ENCODE results near the gene SCLY. TPM values are rescaled to one million over a fixed set of nuclear protein-coding genes. Genes with fewer than 3 reads are reported as not detected.

The SCLY gene
- total RNA-seq, 1 experiment from 2014 or later = 28.7 TPM

- ATAC-seq (no peak; the same call in 1 of the 2 replicates), DNase-seq (ENCODE audit: low read depth, low spot score) (no peak)
- Histone ChIP-seq H3K4me1 (ENCODE audit: control insufficient read depth in 1 of 2, insufficient read depth in 2 of 2, low read length in 2 of 2) (no peaks in the 10 kb centered on the region), H3K27ac (ENCODE audit: low read depth, low read length) (no peak overlapping the region), H3K4me3 (replicated peaks in 1 of 2; ENCODE audit: low read depth in 1 of 2, low read length in 2 of 2) (no peak overlapping the region), H3K9me3 (ENCODE audit: control insufficient read depth in 1 of 2, insufficient read depth in 1 of 2, low read depth in 1 of 2, low read length in 2 of 2) (peaks cover 0 to 10% of the 10 kb centered on the region in 2 experiments; a peak in 1 of 4 replicates), H3K27me3 (ENCODE audit: insufficient read depth, low read length) (no peaks in the 10 kb centered on the region), H3K9ac (ENCODE audit: low read length) (no peak overlapping the region), H2AFZ (ENCODE audit: low read depth, low read length, poor library complexity, severe bottlenecking) (no peak overlapping the region), H3K4me2 (ENCODE audit: low read length) (no peak overlapping the region), H4K20me1 (ENCODE audit: insufficient read depth) (no peaks in the 10 kb centered on the region), H3K79me2 (ENCODE audit: insufficient read depth, low read length) (no peaks in the 10 kb centered on the region), H3K36me3 (ENCODE audit: control insufficient read depth in 1 of 2, insufficient read depth in 2 of 2, low read length in 2 of 2) (no peaks in the 10 kb centered on the region), H3K9me2 (ENCODE audit: insufficient read depth) (no peaks in the 10 kb centered on the region)
- BruUV-seq (replicated peaks) = no TSS peak
- no peak for TF ChIP-seq ZNF274 (IDR thresholded peaks at IDR 0.05; ENCODE audit: low read depth, low read length)
- intact Hi-C loops (cut with micrococcal nuclease) = no loop called here
- POLR2A ChIA-PET = no interaction called here
- CTCF ChIA-PET = no interaction called here
- RAD21 ChIA-PET (ENCODE audit: low non-redundant PET in 1 of 2, low total read pairs in 2 of 2, uncharacterized antibody in 2 of 2, unreplicated experiment in 2 of 2) = no interaction called here
Measured at GRCh38 chr2:238127165-238128060, 66.6 kb downstream of the SCLY start.

- Histone ChIP-seq H3K27me3 (ENCODE audit: insufficient read depth, low read length) (no peaks in the 10 kb centered on the region), H3K4me3 (replicated peaks in 1 of 2; ENCODE audit: low read depth in 1 of 2, low read length in 2 of 2) (no peak overlapping the region), H3K9me3 (ENCODE audit: control insufficient read depth in 1 of 2, insufficient read depth in 1 of 2, low read depth in 1 of 2, low read length in 2 of 2) (peaks cover 0 to 10% of the 10 kb centered on the region in 2 experiments; a peak in 1 of 4 replicates), H3K4me2 (ENCODE audit: low read length) (no peak overlapping the region), H4K20me1 (ENCODE audit: insufficient read depth) (no peaks in the 10 kb centered on the region), H3K4me1 (ENCODE audit: control insufficient read depth in 1 of 2, insufficient read depth in 2 of 2, low read length in 2 of 2) (no peaks in the 10 kb centered on the region), H3K9ac (ENCODE audit: low read length) (no peak overlapping the region), H3K36me3 (ENCODE audit: control insufficient read depth in 1 of 2, insufficient read depth in 2 of 2, low read length in 2 of 2) (no peaks in the 10 kb centered on the region), H3K79me2 (ENCODE audit: insufficient read depth, low read length) (no peaks in the 10 kb centered on the region), H3K9me2 (ENCODE audit: insufficient read depth) (no peaks in the 10 kb centered on the region), H2AFZ (ENCODE audit: low read depth, low read length, poor library complexity, severe bottlenecking) (no peak overlapping the region), H3K27ac (ENCODE audit: low read depth, low read length) (no peak overlapping the region)
- intact Hi-C loops (cut with micrococcal nuclease) = no loop called here
- TF ChIP-seq ELF1 (IDR thresholded peaks at IDR 0.05; ENCODE audit: borderline replicate concordance, low read depth) = no peak
- TF ChIP-seq FOSL1 (IDR thresholded peaks at IDR 0.05; ENCODE audit: low read depth) = no peak
- RAD21 ChIA-PET (ENCODE audit: low non-redundant PET in 1 of 2, low total read pairs in 2 of 2, uncharacterized antibody in 2 of 2, unreplicated experiment in 2 of 2) = no interaction called here
- CTCF ChIA-PET = no interaction called here
- ATAC-seq (no peak), DNase-seq (ENCODE audit: low read depth, low spot score) (no peak)
- BruUV-seq (replicated peaks) = no TSS peak
- POLR2A ChIA-PET = no interaction called here
Measured at GRCh38 chr2:238128061-238128440, 67.2 kb downstream of the SCLY start.
